SKM-1 (cell line): ENCODE data around the gene KCNAB1.

Experiments
- DNase-seq: peaks from one replicate; lab custom pipeline; 2025; ENCODE audit not compliant: unreplicated experiment; lab: John Stamatoyannopoulos, UW

KCNAB1 gene

GRCh38 chr3:156433910-156434309 lies 313.5 kb downstream of the KCNAB1 start:
- no peak for DNase-seq

- no peak for DNase-seq
Measured at GRCh38 chr3:156434921-156435320, 314.5 kb downstream of the KCNAB1 start.

- DNase-seq, result no peak
Measured at GRCh38 chr3:156443079-156443478, 322.7 kb downstream of the KCNAB1 start.

- DNase-seq, result peak; percentile 49
Measured at GRCh38 chr3:156445117-156446090, 325.0 kb downstream of the KCNAB1 start.

- no peak for DNase-seq
Measured at GRCh38 chr3:156448300-156448699, 327.9 kb downstream of the KCNAB1 start.

- DNase-seq, result peak; percentile 20
Measured at GRCh38 chr3:156449710-156450574, 329.6 kb downstream of the KCNAB1 start.

GRCh38 chr3:156455839-156456238 lies 335.5 kb downstream of the KCNAB1 start:
- no peak for DNase-seq

GRCh38 chr3:156456771-156457224 lies 336.4 kb downstream of the KCNAB1 start:
- no peak for DNase-seq

- DNase-seq, result no peak
Measured at GRCh38 chr3:156459434-156459833, 339.1 kb downstream of the KCNAB1 start.

GRCh38 chr3:156460206-156460611 lies 339.8 kb downstream of the KCNAB1 start:
- DNase-seq, result peak; percentile 67

GRCh38 chr3:156461889-156462288 lies 341.5 kb downstream of the KCNAB1 start:
- no peak for DNase-seq

GRCh38 chr3:156463123-156463522 lies 342.7 kb downstream of the KCNAB1 start:
- no peak for DNase-seq

GRCh38 chr3:156465194-156465593 lies 344.8 kb downstream of the KCNAB1 start:
- no peak for DNase-seq

- no peak for DNase-seq
Measured at GRCh38 chr3:156469456-156469855, 349.1 kb downstream of the KCNAB1 start.

- no peak for DNase-seq
Measured at GRCh38 chr3:156471431-156471830, 351.1 kb downstream of the KCNAB1 start.

- DNase-seq, result no peak
Measured at GRCh38 chr3:156472150-156472549, 351.8 kb downstream of the KCNAB1 start.

- DNase-seq, result no peak
Measured at GRCh38 chr3:156472684-156473083, 352.3 kb downstream of the KCNAB1 start.

GRCh38 chr3:156473341-156473740 lies 353.0 kb downstream of the KCNAB1 start:
- DNase-seq, result no peak

GRCh38 chr3:156474560-156475389 lies 354.4 kb downstream of the KCNAB1 start:
- no peak for DNase-seq

GRCh38 chr3:156477323-156477722 lies 356.9 kb downstream of the KCNAB1 start:
- DNase-seq, result no peak

- no peak for DNase-seq
Measured at GRCh38 chr3:156478891-156479290, 358.5 kb downstream of the KCNAB1 start.
